CD14-positive monocyte (primary cell): ENCODE data around the gene CCDC74A. TPM values are rescaled to one million over a fixed set of nuclear protein-coding genes. Genes with fewer than 3 reads are reported as not detected.

Experiments
- DNase-seq, 3 donors: peaks; one replicate each; pipeline ENCODE4 v3.0.0-alpha.2; 2011 to 2022
- H2AFZ ChIP-seq: 2 replicates; pipeline ENCODE4 v1.6.0; 2012; ENCODE audit warnings: mild to moderate bottlenecking, low read depth, low read length, inconsistent platforms; ENCODE audit not compliant: insufficient read depth, poor library complexity, severe bottlenecking
- H3K27ac ChIP-seq, 2 donors: 1 replicate in 1 of 2; 2 replicates in 1 of 2; pipeline ENCODE4 v1.5.1; 2012 to 2013; ENCODE audit warnings: low read length in 2 of 2, control low read depth in 1 of 2, inconsistent platforms in 1 of 2, low read depth in 1 of 2, mild to moderate bottlenecking in 1 of 2
- H3K27me3 ChIP-seq, 2 donors: one replicate each; pipeline versions ENCODE4 v1.6.0 to v1.6.1; 2011 to 2013; ENCODE audit warnings: low read length in 2 of 2; ENCODE audit not compliant: control insufficient read depth in 2 of 2, insufficient read depth in 2 of 2
- H3K36me3 ChIP-seq, 2 donors: replicated peaks in 1 of 2; 1 replicate in 1 of 2; 2 replicates in 1 of 2; pipeline versions ENCODE4 v1.5.1 to v1.6.1; 2012 to 2013; ENCODE audit warnings: low read length in 2 of 2, control low read depth in 1 of 2, inconsistent platforms in 1 of 2, mild to moderate bottlenecking in 1 of 2; ENCODE audit not compliant: insufficient read depth in 2 of 2, control insufficient read depth in 1 of 2
- H3K4me1 ChIP-seq, 2 donors: 1 replicate in 1 of 2; 2 replicates in 1 of 2; pipeline versions ENCODE4 v1.5.1 to v1.6.1; 2012 to 2013; ENCODE audit warnings: low read length in 2 of 2, control low read depth in 1 of 2, inconsistent platforms in 1 of 2, mild to moderate bottlenecking in 1 of 2, moderate library complexity in 1 of 2; ENCODE audit not compliant: insufficient read depth in 2 of 2, control insufficient read depth in 1 of 2
- H3K4me2 ChIP-seq: replicated peaks from 2 replicates; pipeline ENCODE3; 2012; ENCODE audit warnings: low read length, moderate library complexity, mild to moderate bottlenecking; ENCODE audit not compliant: poor library complexity, severe bottlenecking; ENCODE audit errors: extremely low read depth
- H3K4me3 ChIP-seq, 3 experiments: fragments of 200-600 bp in 1 of 3; sonication (generic) in 1 of 3; replicated peaks in 1 of 3; 1 replicate in 2 of 3; 2 replicates in 1 of 3; pipeline ENCODE4 v1.5.1; 2011 to 2013; ENCODE audit warnings: low read length in 3 of 3, mild to moderate bottlenecking in 3 of 3, control low read depth in 2 of 3, low read depth in 2 of 3, inconsistent platforms in 1 of 3, moderate library complexity in 1 of 3
- H3K79me2 ChIP-seq: 2 replicates; pipeline ENCODE4 v1.6.0; 2012; ENCODE audit warnings: mild to moderate bottlenecking, control low read depth, inconsistent platforms, low read length, moderate library complexity; ENCODE audit not compliant: insufficient read depth
- H3K9ac ChIP-seq: 2 replicates; pipeline ENCODE4 v1.6.0; 2017; ENCODE audit warnings: low read length, mild to moderate bottlenecking; ENCODE audit not compliant: insufficient read depth, poor library complexity, severe bottlenecking
- H3K9me3 ChIP-seq, 2 donors: replicated peaks in 1 of 2; 1 replicate in 1 of 2; 2 replicates in 1 of 2; pipeline versions ENCODE4 v1.5.1 to v1.6.1; 2012 to 2013; ENCODE audit warnings: low read length in 2 of 2, control low read depth in 1 of 2; ENCODE audit not compliant: control insufficient read depth in 1 of 2, insufficient read depth in 1 of 2
- H4K20me1 ChIP-seq: 2 replicates; pipeline ENCODE4 v1.6.0; 2012; ENCODE audit warnings: mild to moderate bottlenecking, low read length, control low read depth, moderate library complexity; ENCODE audit not compliant: insufficient read depth
- H3K27ac Mint-ChIP-seq, 7 donors: one replicate each; pipeline ENCODE4 v1.8.0; 2020; ENCODE audit warnings: mild to moderate bottlenecking in 7 of 7, mixed read lengths in 7 of 7, moderate library complexity in 6 of 7, inconsistent platforms in 2 of 7
- H3K27me3 Mint-ChIP-seq, 3 donors: one replicate each; pipeline ENCODE4 v1.8.0; 2021 to 2022; ENCODE audit warnings: low read depth in 3 of 3, mild to moderate bottlenecking in 3 of 3, mixed read lengths in 3 of 3, moderate library complexity in 3 of 3, inconsistent platforms in 1 of 3
- H3K36me3 Mint-ChIP-seq, 2 donors: one replicate each; pipeline ENCODE4 v1.8.0; 2020; ENCODE audit warnings: mixed read lengths in 2 of 2, inconsistent platforms in 1 of 2, mild to moderate bottlenecking in 1 of 2
- H3K4me1 Mint-ChIP-seq: one replicate; pipeline ENCODE4 v1.8.0; 2020; ENCODE audit warnings: mild to moderate bottlenecking, mixed read lengths
- H3K4me3 Mint-ChIP-seq, 2 donors: one replicate each; pipeline ENCODE4 v1.8.0; 2020; ENCODE audit warnings: mild to moderate bottlenecking in 2 of 2, mixed read lengths in 2 of 2, moderate library complexity in 1 of 2
- H3K9me3 Mint-ChIP-seq, 7 donors: one replicate each; pipeline ENCODE4 v1.8.0; 2020 to 2022; ENCODE audit warnings: mixed read lengths in 7 of 7, mild to moderate bottlenecking in 6 of 7, moderate library complexity in 6 of 7, inconsistent platforms in 2 of 7
- WGBS: methylation state at CpG from one replicate; pipeline ENCODE4 v1.1.5; 2013; ENCODE audit warnings: missing lambda C conversion rate; ENCODE audit not compliant: insufficient coverage; 5-methylcytosine and 5-hydroxymethylcytosine counted together
- intact Hi-C, 2 donors: fragments of 100-400 bp; cut with micrococcal nuclease; formaldehyde crosslinking; loops; one replicate each; pipeline versions ENCODE4 v1.15.0 to v1.15.1; 2023
- polyA plus RNA-seq, 3 donors: library from polyadenylated mRNA; depleted of rRNA in 1 of 3; unstranded in 2 of 3; stranded (reverse) in 1 of 3; fragments of 300-500 nt in 2 of 3; fragments of >200 nt in 1 of 3; fragmentation: Illumina TruSeq in 2 of 3; gene quantifications; 1 replicate in 2 of 3; 2 replicates in 1 of 3; pipeline ENCODE4 v1.2.3, GENCODE V29; 2012 to 2021
- TF ChIP-seq, protein P1 (sequence below): fragments of 200-600 bp; IDR thresholded peaks from one replicate; pipeline ENCODE4 v1.8.0; 2022; ENCODE audit warnings: antibody characterized with exemption, mild to moderate bottlenecking

The CCDC74A gene
- polyA plus RNA-seq, 3 donors, result not detected

DNA sequence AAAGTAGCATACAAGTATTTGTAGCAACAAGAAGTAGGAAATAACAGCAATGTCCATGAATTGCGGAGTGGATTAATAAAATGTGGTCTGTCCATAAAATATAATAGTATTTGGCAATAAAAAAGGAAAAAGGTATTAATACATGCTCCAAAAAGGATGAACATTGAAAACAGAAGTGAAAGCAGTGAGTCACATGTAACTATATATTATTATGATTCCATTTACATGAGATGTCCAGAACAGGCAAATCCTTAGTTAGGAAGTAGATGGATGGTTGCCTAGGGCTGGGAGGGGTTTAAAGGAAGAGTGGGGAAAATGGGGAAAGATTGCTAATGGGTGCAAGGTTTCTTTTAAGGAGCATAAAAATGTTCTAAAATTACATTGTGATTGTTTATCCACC, 44.5 kb downstream of the CCDC74A start:
- no peak overlapping the region for H3K4me2 ChIP-seq

DNA sequence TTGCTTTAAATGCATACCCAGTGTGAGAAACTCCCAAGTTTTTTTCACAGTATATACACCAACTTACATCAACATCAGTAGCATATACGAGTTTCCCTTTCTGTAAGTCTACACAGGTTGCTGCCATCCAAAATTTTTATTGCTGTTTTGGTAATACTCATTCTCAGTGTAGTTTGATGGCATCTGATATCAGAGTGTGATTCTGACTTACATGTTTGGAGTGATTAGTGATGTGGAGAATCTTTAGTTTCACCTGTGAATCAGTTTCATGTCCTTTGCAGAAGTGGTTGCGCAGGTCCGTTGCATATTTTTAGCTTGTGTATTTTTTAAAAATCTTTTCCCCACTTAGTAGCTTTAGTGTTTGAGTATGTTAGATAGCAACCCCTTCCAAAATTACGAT, 50.1 kb downstream of the CCDC74A start:
- WGBS, result no CpG with 5 or more reads among the region's 4 CpGs
- intact Hi-C loops, result no loop called here
- H3K9me3 ChIP-seq, result no peaks in the 10 kb centered on the region
- H3K27me3 Mint-ChIP-seq, result peaks cover 0 to 12% (median 3%) of the 10 kb centered on the region in 3 donors
- no peak overlapping the region for H3K27ac ChIP-seq
- H3K4me3 Mint-ChIP-seq, result no peak overlapping the region
- H2AFZ ChIP-seq, result no peak overlapping the region
- peaks cover 0 to 6% (median 0%) of the 10 kb centered on the region in 7 donors for H3K9me3 Mint-ChIP-seq
- no peaks in the 10 kb centered on the region for H3K79me2 ChIP-seq
- H3K4me3 ChIP-seq, result no peak overlapping the region
- no peak overlapping the region for H3K9ac ChIP-seq
- H3K27me3 ChIP-seq, result no peaks in the 10 kb centered on the region
- TF ChIP-seq, protein P1, sequence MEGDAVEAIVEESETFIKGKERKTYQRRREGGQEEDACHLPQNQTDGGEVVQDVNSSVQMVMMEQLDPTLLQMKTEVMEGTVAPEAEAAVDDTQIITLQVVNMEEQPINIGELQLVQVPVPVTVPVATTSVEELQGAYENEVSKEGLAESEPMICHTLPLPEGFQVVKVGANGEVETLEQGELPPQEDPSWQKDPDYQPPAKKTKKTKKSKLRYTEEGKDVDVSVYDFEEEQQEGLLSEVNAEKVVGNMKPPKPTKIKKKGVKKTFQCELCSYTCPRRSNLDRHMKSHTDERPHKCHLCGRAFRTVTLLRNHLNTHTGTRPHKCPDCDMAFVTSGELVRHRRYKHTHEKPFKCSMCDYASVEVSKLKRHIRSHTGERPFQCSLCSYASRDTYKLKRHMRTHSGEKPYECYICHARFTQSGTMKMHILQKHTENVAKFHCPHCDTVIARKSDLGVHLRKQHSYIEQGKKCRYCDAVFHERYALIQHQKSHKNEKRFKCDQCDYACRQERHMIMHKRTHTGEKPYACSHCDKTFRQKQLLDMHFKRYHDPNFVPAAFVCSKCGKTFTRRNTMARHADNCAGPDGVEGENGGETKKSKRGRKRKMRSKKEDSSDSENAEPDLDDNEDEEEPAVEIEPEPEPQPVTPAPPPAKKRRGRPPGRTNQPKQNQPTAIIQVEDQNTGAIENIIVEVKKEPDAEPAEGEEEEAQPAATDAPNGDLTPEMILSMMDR, result no peak
- H3K4me1 ChIP-seq, result no peaks in the 10 kb centered on the region
- DNase-seq, result no peak
- no peaks in the 10 kb centered on the region for H3K4me1 Mint-ChIP-seq
- no peak overlapping the region for H3K27ac Mint-ChIP-seq
- H3K36me3 ChIP-seq, result no peaks in the 10 kb centered on the region
- no peaks in the 10 kb centered on the region for H4K20me1 ChIP-seq
- no peaks in the 10 kb centered on the region for H3K36me3 Mint-ChIP-seq
- no peak overlapping the region for H3K4me2 ChIP-seq

More for the DNA sequence above, 44.5 kb downstream of the CCDC74A start:
- H3K4me3 ChIP-seq, result no peak overlapping the region
- TF ChIP-seq, protein P1, result no peak
- H3K9me3 Mint-ChIP-seq, result peaks cover 0 to 2% (median 0%) of the 10 kb centered on the region in 7 donors
- H3K27me3 ChIP-seq, result no peaks in the 10 kb centered on the region
- no CpG with 5 or more reads among the region's 1 CpG for WGBS
- H3K27ac Mint-ChIP-seq, result no peak overlapping the region
- no peak overlapping the region for H3K27ac ChIP-seq
- H3K79me2 ChIP-seq, result no peaks in the 10 kb centered on the region
- peaks cover 0 to 11% (median 3%) of the 10 kb centered on the region in 3 donors for H3K27me3 Mint-ChIP-seq
- no peaks in the 10 kb centered on the region for H4K20me1 ChIP-seq
- no peak overlapping the region for H2AFZ ChIP-seq
- intact Hi-C loops, result no loop called here
- no peaks in the 10 kb centered on the region for H3K36me3 Mint-ChIP-seq
- H3K36me3 ChIP-seq, result no peaks in the 10 kb centered on the region
- H3K4me3 Mint-ChIP-seq, result no peak overlapping the region
- no peaks in the 10 kb centered on the region for H3K9me3 ChIP-seq
- DNase-seq, result no peak
- no peaks in the 10 kb centered on the region for H3K4me1 Mint-ChIP-seq
- no peak overlapping the region for H3K9ac ChIP-seq
- no peaks in the 10 kb centered on the region for H3K4me1 ChIP-seq
